ENCODE results near the gene NETO2. TPM values are rescaled to one million over a fixed set of nuclear protein-coding genes. Genes with fewer than 3 reads are reported as not detected.

NETO2 gene
- total and polyA plus RNA-seq, 2 of the 13 experiments (the other 11 are each of a cell fraction or from before 2014, with no cell fraction given), result 8.2 to 13.5 TPM

GRCh38 chr16:47037746-47038458, 105.8 kb downstream of the NETO2 start (continued):
- TF ChIP-seq ZFX (CRISPR knock-in tag; IDR thresholded peaks at IDR 0.05; ENCODE audit: low read depth) (peak; percentile 78), KMT2B (CRISPR knock-in tag; IDR thresholded peaks at IDR 0.05) (peak; percentile 45; the same call in 1 of the 2 replicates), AKAP8 (CRISPR knock-in tag; IDR thresholded peaks at IDR 0.05) (peak; percentile 83), RERE (CRISPR knock-in tag; IDR thresholded peaks at IDR 0.05; ENCODE audit: low read depth) (no peak), DBP (CRISPR knock-in tag; IDR thresholded peaks at IDR 0.05; ENCODE audit: not compliant biosample characterization) (peak; percentile 46), ZHX2 (IDR thresholded peaks at IDR 0.05; ENCODE audit: low read depth) (no peak; the same call in 1 of the 2 replicates), ZHX2 (CRISPR knock-in tag; IDR thresholded peaks at IDR 0.05; ENCODE audit: borderline replicate concordance) (no peak), HNF4A (CRISPR knock-in tag; IDR thresholded peaks at IDR 0.05) (no peak), DNMT1 (CRISPR knock-in tag; IDR thresholded peaks at IDR 0.05) (no peak), ZSCAN22 (CRISPR knock-in tag; IDR thresholded peaks at IDR 0.05) (no peak), SETDB1 (CRISPR knock-in tag; IDR thresholded peaks at IDR 0.05; ENCODE audit: borderline replicate concordance) (no peak), SNAI1 (CRISPR knock-in tag; IDR thresholded peaks at IDR 0.05; ENCODE audit: borderline replicate concordance) (no peak), SP4 (CRISPR knock-in tag; IDR thresholded peaks at IDR 0.05) (peak; percentile 87), GFI1 (CRISPR knock-in tag; IDR thresholded peaks at IDR 0.05; ENCODE audit: borderline replicate concordance) (peak; percentile 18; the same call in 1 of the 2 replicates), THAP11 (CRISPR knock-in tag; IDR thresholded peaks at IDR 0.05) (0 out of 2 replicates have a peak, but pooled peaks have one; percentile 38), DR1 (CRISPR knock-in tag; IDR thresholded peaks at IDR 0.05) (no peak), ZSCAN20 (CRISPR knock-in tag; IDR thresholded peaks at IDR 0.05; ENCODE audit: borderline replicate concordance) (no peak), ZFYVE20 (CRISPR knock-in tag; IDR thresholded peaks at IDR 0.05; ENCODE audit: borderline replicate concordance, low read depth) (no peak)

All from HepG2 (cell line).